Femur (tissue), 1 donor: ENCODE data around the gene NPBWR2.

Source experiments
- DNase-seq: peaks from one replicate; pipeline ENCODE4 v3.0.0-alpha.2; 2017

The NPBWR2 gene, protein sequence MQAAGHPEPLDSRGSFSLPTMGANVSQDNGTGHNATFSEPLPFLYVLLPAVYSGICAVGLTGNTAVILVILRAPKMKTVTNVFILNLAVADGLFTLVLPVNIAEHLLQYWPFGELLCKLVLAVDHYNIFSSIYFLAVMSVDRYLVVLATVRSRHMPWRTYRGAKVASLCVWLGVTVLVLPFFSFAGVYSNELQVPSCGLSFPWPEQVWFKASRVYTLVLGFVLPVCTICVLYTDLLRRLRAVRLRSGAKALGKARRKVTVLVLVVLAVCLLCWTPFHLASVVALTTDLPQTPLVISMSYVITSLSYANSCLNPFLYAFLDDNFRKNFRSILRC

GRCh38 chr20:64106981-64107735 lies at the start of gene NPBWR2:
Gene NPBWR2, minus strand, starts transcription at chr20:64107565. Its CDS starts 734 bp downstream, at chr20:64106831.
- no peak for DNase-seq

DNA sequence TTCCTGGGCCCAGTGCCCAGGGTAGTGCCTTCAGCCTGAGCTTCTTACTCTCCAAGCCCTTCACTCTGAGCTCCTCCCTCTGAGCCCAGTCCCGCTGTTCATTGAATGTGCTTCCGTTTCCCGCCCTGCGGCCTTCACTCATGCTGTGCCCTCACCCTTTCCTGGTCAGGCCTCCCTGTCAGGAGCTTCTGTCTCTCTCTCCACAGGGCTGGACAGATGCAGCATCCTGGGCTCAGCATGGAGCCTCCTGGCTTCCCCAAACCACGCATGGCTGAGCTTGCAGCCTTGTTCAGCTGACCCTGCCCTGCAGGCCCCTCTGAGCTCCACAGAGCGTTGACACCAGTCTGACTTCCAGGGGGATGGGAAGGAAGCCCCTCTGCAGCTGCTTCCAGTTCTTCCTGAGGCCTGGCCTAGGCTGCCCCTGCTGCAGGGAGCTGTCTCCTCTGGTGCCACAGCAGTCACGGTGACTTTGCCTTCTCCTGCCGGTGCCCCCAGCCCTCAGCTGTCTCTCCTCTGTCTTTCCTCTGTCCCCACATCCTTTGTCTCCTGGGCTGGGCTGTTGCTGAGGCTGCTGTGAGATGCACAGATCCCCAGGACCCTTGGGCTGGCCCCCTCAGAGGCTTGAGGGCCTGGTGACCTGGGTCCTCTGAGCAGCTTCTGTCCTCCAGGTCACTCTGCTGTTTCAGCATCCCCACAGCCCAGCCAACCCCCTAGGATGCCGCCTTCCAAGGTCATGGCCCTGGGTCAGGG lies 48.9 kb upstream of the NPBWR2 start:
- no peak for DNase-seq

- no peak for DNase-seq
Observed at GRCh38 chr20:64155258-64156135, 48.1 kb upstream of the NPBWR2 start.

GRCh38 chr20:64154590-64155257 lies 47.4 kb upstream of the NPBWR2 start:
- DNase-seq = no peak

- DNase-seq = no peak
Observed at GRCh38 chr20:64153861-64154589, 46.7 kb upstream of the NPBWR2 start.

GRCh38 chr20:64153410-64153809 lies 46.0 kb upstream of the NPBWR2 start:
- no peak for DNase-seq

- DNase-seq = no peak
Observed at GRCh38 chr20:64152906-64153305, 45.5 kb upstream of the NPBWR2 start.

- no peak for DNase-seq
Observed at GRCh38 chr20:64151633-64152530, 44.5 kb upstream of the NPBWR2 start.

DNA sequence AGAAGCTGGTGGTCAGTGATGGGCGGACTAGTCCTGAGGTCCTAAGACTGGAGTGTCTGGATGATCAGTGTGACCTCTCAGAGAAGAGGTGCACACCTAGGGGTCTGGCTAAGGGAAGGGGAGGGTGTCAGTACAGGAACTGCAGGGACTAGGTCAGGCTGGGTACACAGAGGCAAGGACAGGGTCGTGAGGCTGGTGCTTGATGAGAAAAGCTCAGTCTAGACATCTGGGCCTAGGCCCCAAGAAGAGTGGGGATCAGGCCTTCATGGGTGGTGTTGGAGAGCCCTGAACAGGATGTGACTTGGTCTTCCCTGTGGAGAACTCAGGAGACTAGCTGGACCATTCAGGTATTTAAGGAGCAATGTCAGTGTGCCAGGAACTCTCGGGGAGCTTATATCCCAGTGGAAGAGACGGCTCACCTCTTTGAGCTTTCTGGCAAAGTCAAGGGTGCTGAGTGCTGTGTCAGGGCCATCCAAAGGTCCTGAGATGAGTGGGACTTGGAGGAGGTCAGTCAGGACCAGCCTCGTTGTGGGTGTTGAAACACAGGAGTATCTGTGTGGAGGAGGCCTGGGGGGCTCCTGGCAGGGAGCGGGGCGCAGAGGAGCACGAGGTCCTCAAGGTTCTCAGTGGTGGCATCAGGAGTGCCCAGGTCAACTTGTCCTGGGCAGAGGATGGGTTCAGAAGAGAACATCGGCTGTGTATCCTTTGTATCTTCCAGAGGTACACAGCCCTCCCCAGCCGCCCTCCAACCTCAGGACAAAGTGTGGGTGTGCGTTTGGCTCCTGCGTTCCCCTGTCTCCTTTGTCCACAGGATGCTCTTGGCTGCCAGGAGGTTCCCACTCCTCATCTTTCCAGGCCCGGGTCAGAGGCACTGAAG lies 43.6 kb upstream of the NPBWR2 start:
- no peak for DNase-seq

DNA sequence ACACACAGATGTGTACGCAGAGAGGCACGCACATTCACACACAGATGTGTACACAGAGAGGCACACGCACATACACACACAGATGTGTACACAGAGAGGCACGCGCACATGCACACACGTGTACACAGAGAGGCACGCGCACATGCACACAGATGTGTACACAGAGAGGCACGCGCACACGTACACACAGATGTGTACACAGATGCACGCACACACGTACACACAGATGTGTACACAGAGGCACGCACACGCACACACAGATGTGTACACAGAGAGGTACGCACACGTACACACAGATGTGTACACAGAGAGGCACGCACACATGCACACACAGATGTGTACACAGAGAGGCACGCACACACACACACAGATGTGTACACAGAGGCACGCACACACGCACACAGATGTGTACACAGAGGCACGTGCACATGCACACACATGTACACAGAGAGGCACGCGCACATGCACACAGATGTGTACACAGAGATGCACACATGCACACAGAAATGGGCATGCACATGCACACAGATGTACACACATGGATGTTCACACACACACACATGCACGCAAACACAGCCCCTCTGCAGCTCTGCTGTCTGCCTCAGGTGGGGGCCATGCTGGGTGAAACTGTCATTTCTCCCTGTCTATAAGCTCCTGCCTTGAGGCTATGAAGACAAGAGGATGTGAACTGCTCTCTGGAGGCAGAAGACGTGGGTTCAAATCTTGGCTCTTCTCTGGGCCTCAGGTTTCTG lies 42.6 kb upstream of the NPBWR2 start:
- DNase-seq = no peak

GRCh38 chr20:64149141-64149540 lies 41.8 kb upstream of the NPBWR2 start:
- DNase-seq = no peak

DNA sequence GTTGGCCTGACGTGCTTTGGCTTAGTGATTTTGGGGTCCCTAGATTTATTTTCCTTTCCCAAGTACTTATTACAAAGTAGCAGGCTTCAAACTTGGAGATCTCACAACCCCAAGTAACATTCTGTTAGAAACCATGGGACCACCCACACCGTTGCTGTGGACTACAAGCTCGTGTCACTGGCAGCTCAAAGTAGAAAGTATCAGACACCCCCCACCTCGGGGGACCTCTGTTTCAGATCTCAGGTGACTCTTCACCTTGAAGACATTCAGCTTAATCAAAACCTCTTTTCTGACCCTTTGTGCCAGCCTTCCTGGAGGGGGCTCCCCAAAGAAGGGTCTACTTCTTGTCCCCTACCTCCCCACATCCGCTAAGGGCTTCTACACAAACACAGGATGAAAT lies 41.2 kb upstream of the NPBWR2 start:
- no peak for DNase-seq

GRCh38 chr20:64146936-64147477 lies 39.6 kb upstream of the NPBWR2 start:
- DNase-seq = no peak

DNA sequence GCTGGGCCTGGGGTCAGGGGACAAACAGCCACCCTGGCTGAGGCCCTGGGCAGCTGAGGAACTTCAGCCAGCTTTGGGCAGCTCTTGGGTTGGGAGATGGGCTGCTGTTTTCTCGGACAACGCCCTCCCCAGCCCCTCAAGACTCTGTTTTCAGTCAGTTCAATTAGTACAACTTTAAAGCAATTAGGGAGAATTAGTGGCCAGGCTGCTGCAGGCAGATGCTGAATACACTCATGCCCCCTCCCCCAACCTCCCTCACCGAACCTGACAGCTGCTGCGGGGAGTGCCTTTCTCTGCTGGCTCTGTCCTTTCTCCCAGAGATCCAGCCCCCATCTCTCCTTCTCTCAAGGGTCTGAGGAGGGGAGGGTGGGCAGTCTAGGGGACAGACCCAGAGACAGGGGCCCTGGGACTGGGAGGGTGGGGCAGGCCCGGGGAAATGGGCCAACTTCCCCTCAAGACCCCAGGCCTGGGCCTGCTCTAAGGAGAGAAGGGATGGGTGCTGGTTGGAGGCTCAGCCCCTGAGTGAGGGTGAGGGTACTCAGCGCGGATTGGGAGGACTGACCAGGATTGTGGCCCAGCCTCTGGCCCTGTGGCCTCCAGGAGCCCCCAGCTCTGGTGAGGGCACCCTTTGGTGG lies 39.1 kb upstream of the NPBWR2 start:
- no peak for DNase-seq

DNA sequence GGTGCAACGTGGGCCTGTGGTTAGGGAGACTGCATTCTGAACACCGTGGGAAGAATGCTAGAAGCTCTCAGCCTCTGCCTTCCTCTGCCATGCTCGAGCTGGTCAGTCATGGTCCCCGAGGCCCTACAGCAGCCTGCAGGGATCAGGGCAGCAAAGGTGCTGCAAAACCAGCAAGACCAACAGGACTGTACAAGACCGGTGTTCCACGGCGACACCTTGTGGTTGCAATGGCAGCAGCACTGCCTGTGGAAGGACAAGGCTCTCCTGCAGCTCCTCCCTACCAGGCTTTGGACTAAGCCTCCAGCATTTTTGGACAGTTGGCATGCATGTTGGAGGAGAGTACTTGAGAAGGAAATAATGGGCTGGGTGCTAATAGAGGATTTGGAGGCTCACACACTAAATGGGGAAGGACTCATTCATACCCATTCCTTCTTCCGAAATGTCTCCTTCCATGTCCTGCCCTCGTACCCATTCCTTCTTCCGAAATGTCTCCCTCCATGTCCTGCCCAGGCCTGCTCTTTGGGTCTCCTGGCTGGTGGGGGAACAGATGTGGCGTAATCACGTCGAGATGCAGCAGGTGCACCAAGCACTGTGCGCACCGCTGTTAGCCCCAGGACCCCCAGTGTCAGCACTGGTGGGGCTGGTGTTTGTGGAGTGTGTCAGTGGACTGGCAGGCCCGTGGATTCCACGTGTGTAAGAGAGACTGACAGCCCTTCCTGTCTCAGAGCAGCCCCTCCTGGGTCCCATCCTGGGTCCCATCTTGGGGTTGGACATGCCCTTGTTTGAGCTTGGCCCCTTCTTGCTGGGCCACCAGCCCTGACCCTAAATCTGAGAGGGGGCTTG lies 38.3 kb upstream of the NPBWR2 start:
- no peak for DNase-seq

- no peak for DNase-seq
Observed at GRCh38 chr20:64144144-64144912, 37.0 kb upstream of the NPBWR2 start.
